ACC112 (cell line): ENCODE results near the gene MAGI1.

Experiments used
- H2AFZ ChIP-seq: fragments of 200-600 bp; sonication (generic); one replicate; pipeline ENCODE4 v1.6.0; 2017; ENCODE audit warnings: antibody characterized with exemption, low read length; ENCODE audit not compliant: unreplicated experiment
- H3K27ac ChIP-seq: fragments of 200-600 bp; sonication (generic); 2 replicates; pipeline ENCODE4 v1.5.1; 2014; ENCODE audit warnings: low read depth, mild to moderate bottlenecking, antibody characterized with exemption, low read length, moderate library complexity
- H3K27me3 ChIP-seq: fragments of 200-600 bp; sonication (generic); 2 replicates; pipeline ENCODE4 v1.6.1; 2014; ENCODE audit warnings: mild to moderate bottlenecking, antibody characterized with exemption, low read length, moderate library complexity, mixed read lengths; ENCODE audit not compliant: insufficient read depth
- H3K36me3 ChIP-seq: fragments of 200-600 bp; sonication (generic); 2 replicates; pipeline ENCODE4 v1.6.1; 2016; ENCODE audit warnings: mild to moderate bottlenecking, antibody characterized with exemption, low read length, moderate library complexity, mixed read lengths; ENCODE audit not compliant: insufficient read depth
- H3K4me1 ChIP-seq: fragments of 200-600 bp; sonication (generic); one replicate; pipeline ENCODE4 v1.6.1; 2016; ENCODE audit warnings: low read length, mixed read lengths; ENCODE audit not compliant: insufficient read depth, unreplicated experiment, control insufficient read depth
- H3K4me3 ChIP-seq: fragments of 200-600 bp; sonication (generic); 2 replicates; pipeline ENCODE4 v1.5.1; 2014; ENCODE audit warnings: mild to moderate bottlenecking, low read depth, low read length
- H3K79me2 ChIP-seq: fragments of 200-600 bp; sonication (generic); one replicate; pipeline ENCODE4 v1.6.0; 2016; ENCODE audit warnings: low read length; ENCODE audit not compliant: control insufficient read depth, unreplicated experiment, insufficient read depth

Gene MAGI1

DNA sequence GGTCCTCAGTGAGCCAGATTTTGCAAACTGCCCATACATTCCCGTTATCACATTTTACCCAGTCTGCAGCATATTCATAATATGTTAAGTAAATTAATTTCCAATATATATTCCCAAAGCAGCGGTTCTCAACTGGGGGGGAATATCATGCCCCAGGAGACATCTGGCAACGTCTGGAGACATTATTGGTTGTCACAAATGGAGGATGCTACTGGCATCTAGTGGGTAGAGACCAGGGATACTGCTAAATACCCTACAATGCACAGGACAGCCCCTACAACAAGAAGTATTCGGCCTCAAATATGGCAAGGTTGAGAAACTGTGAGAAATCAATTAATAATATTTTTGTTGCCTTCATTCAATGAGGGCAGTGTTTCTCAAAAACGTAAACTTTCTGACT is 280.3 kb downstream of the MAGI1 start:
- Histone ChIP-seq H3K27me3 (no peaks in the 10 kb centered on the region), H3K4me1 (peaks cover 3% of the 10 kb centered on the region), H3K36me3 (no peaks in the 10 kb centered on the region), H3K27ac (no peak overlapping the region), H2AFZ (no peak overlapping the region), H3K79me2 (peaks cover 4% of the 10 kb centered on the region), H3K4me3 (peak overlapping the region; percentile 67; the same call in 1 of the 2 replicates)

GRCh38 chr3:65752636-65753035 is 286.1 kb downstream of the MAGI1 start:
- Histone ChIP-seq H3K79me2 (no peaks in the 10 kb centered on the region), H3K27me3 (no peaks in the 10 kb centered on the region), H3K27ac (no peak overlapping the region), H2AFZ (no peak overlapping the region), H3K4me3 (no peak overlapping the region), H3K4me1 (no peaks in the 10 kb centered on the region), H3K36me3 (no peaks in the 10 kb centered on the region)

- Histone ChIP-seq H3K27ac (no peak overlapping the region), H3K79me2 (no peaks in the 10 kb centered on the region), H3K4me3 (no peak overlapping the region), H3K36me3 (no peaks in the 10 kb centered on the region), H3K27me3 (no peaks in the 10 kb centered on the region), H3K4me1 (no peaks in the 10 kb centered on the region), H2AFZ (no peak overlapping the region)
These were observed 287.5 kb downstream of the MAGI1 start for GRCh38 chr3:65751123-65751700.

DNA sequence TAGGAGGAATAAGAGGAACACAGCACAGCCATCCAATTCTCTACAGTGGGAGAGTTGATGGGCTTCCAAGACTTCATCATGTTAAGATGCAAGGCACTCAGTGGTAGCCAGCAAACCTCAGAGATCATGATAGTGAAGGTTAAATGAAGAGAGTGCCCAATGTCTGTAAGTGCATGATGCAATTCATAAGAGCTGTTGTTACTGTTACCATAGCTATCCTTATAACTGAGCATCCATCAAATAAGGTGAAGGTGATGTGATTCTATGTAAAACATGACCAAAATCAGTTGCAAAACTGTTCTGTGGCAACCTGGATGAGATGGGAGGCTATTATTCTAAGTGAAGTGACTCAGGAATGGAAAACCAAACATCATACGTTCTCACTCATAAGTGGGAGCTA is 289.7 kb downstream of the MAGI1 start:
- Histone ChIP-seq H3K79me2 (no peaks in the 10 kb centered on the region), H3K27me3 (no peaks in the 10 kb centered on the region), H3K27ac (no peak overlapping the region), H3K4me3 (no peak overlapping the region), H2AFZ (no peak overlapping the region), H3K4me1 (no peaks in the 10 kb centered on the region), H3K36me3 (no peaks in the 10 kb centered on the region)

- Histone ChIP-seq H3K27me3 (no peaks in the 10 kb centered on the region), H3K36me3 (no peaks in the 10 kb centered on the region), H3K4me3 (no peak overlapping the region), H2AFZ (no peak overlapping the region), H3K79me2 (no peaks in the 10 kb centered on the region), H3K27ac (no peak overlapping the region), H3K4me1 (no peaks in the 10 kb centered on the region)
These were observed 290.4 kb downstream of the MAGI1 start for GRCh38 chr3:65748326-65748725.

- no peak overlapping the region for H3K4me3 ChIP-seq
- H3K27me3 ChIP-seq, result no peaks in the 10 kb centered on the region
- H2AFZ ChIP-seq, result no peak overlapping the region
- no peaks in the 10 kb centered on the region for H3K36me3 ChIP-seq
- H3K79me2 ChIP-seq, result no peaks in the 10 kb centered on the region
- no peak overlapping the region for H3K27ac ChIP-seq
- no peaks in the 10 kb centered on the region for H3K4me1 ChIP-seq
These were observed 291.9 kb downstream of the MAGI1 start for GRCh38 chr3:65746848-65747247.

DNA sequence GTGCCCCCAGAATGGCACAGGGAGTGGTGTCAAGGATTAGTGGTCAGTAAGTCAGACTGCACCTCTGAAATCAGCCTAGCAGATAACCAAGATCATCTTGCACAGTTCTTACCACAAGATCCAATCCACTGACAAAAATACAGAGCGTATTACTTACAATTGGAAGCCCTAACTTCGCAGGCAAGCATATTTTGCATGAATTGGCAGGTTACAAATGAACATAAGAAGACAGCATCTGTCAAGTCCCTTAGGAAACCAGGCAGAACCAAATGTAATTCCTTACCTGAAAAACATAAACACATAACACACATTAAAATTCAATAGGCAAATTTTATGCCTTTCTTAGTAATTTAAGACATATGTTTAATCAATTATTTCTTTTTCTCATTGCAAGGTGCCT is 293.4 kb downstream of the MAGI1 start:
- no peaks in the 10 kb centered on the region for H3K27me3 ChIP-seq
- no peak overlapping the region for H2AFZ ChIP-seq
- no peak overlapping the region for H3K4me3 ChIP-seq
- H3K36me3 ChIP-seq, result no peaks in the 10 kb centered on the region
- H3K27ac ChIP-seq, result no peak overlapping the region
- no peaks in the 10 kb centered on the region for H3K4me1 ChIP-seq
- no peaks in the 10 kb centered on the region for H3K79me2 ChIP-seq

DNA sequence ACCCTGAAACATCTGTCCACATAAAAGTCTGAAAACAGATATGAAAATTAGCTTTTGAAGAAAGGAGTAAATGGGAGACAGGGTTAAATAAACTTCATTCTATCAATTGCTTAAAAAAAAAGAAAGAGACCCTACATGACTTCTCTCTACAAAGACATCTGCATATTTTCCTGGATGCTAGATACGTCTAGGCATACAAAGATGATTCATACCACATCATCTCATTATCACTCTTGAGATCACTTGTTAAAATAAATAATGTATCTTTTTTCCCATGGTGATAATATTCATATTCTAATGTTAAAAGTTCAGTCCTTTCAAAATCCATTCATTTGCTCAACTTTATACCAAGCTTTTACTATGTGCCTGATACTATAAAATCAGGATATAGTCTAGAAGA is 295.8 kb downstream of the MAGI1 start:
- H3K36me3 ChIP-seq, result no peaks in the 10 kb centered on the region
- no peak overlapping the region for H3K4me3 ChIP-seq
- no peak overlapping the region for H3K27ac ChIP-seq
- H3K4me1 ChIP-seq, result no peaks in the 10 kb centered on the region
- H3K27me3 ChIP-seq, result no peaks in the 10 kb centered on the region
- H2AFZ ChIP-seq, result no peak overlapping the region
- H3K79me2 ChIP-seq, result no peaks in the 10 kb centered on the region

- Histone ChIP-seq H3K4me1 (no peaks in the 10 kb centered on the region), H3K27ac (no peak overlapping the region), H3K4me3 (no peak overlapping the region), H3K79me2 (no peaks in the 10 kb centered on the region), H2AFZ (no peak overlapping the region), H3K36me3 (no peaks in the 10 kb centered on the region), H3K27me3 (no peaks in the 10 kb centered on the region)
These were observed 297.2 kb downstream of the MAGI1 start for GRCh38 chr3:65741540-65741939.

- no peak overlapping the region for H3K4me3 ChIP-seq
- H3K27me3 ChIP-seq, result no peaks in the 10 kb centered on the region
- no peaks in the 10 kb centered on the region for H3K36me3 ChIP-seq
- H2AFZ ChIP-seq, result no peak overlapping the region
- H3K79me2 ChIP-seq, result no peaks in the 10 kb centered on the region
- H3K27ac ChIP-seq, result no peak overlapping the region
- no peaks in the 10 kb centered on the region for H3K4me1 ChIP-seq
These were observed 298.7 kb downstream of the MAGI1 start for GRCh38 chr3:65739901-65740541.

GRCh38 chr3:65734792-65735191 is 303.9 kb downstream of the MAGI1 start:
- H3K4me3 ChIP-seq, result no peak overlapping the region
- peaks cover 12% of the 10 kb centered on the region for H3K4me1 ChIP-seq
- no peaks in the 10 kb centered on the region for H3K79me2 ChIP-seq
- H3K27ac ChIP-seq, result no peak overlapping the region
- H2AFZ ChIP-seq, result no peak overlapping the region
- no peaks in the 10 kb centered on the region for H3K27me3 ChIP-seq
- no peaks in the 10 kb centered on the region for H3K36me3 ChIP-seq
